ENCODE results near the gene FAM20C.

The FAM20C gene

DNA sequence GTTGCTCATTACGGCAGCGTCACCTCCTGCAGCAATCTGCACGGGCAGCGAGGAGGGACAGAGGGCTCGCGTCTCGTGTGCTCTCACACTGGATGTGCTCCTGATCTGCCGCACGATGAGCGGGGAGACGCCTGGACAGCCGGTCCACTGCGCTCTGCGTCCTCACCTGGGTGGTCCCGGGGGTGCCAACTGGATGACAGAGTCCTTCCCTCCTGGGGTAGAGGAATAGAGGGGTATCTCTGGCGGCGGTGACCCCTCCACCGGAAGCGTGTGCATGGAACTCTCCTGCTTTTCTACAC lies 3.4 kb downstream of the FAM20C start:
- H3K27ac ChIP-seq = no peak overlapping the region
- TF ChIP-seq ZFX (IDR thresholded peaks at IDR 0.05; ENCODE audit: borderline replicate concordance) = no peak
- no peak for TF ChIP-seq CTCF (IDR thresholded peaks at IDR 0.05)

DNA sequence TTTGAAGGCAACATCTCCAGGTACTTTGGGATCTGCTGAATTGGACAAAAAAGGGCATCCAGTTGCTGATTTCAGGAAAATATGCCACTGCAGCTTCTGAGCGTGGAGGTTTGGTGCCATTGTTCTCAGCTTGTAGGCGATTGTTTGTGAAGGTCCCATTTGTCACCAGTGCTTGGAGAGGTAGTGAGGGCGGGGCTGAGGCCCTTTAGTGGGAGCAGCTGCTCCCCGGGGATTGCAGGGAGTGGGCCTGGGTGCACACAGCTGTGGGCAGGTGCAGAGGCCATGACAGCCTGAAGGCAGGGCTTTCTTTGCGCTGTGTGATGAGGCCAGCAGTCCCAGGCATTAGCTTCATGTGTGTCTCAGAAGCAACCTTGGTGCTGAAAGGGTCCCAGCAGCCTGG lies 3.9 kb downstream of the FAM20C start:
- H3K27ac ChIP-seq = no peak overlapping the region
- TF ChIP-seq CTCF (IDR thresholded peaks at IDR 0.05) (no peak), ZFX (IDR thresholded peaks at IDR 0.05; ENCODE audit: borderline replicate concordance) (no peak)

GRCh38 chr7:196778-197321 lies 4.5 kb downstream of the FAM20C start:
- H3K27ac ChIP-seq = no peak overlapping the region
- no peak for TF ChIP-seq ZFX (IDR thresholded peaks at IDR 0.05; ENCODE audit: borderline replicate concordance)

- no peak overlapping the region for H3K27ac ChIP-seq
These were observed 5.3 kb downstream of the FAM20C start for GRCh38 chr7:197413-198335.

GRCh38 chr7:199483-200249 lies 7.3 kb downstream of the FAM20C start:
- no peak overlapping the region for H3K27ac ChIP-seq
- TF ChIP-seq CTCF (IDR thresholded peaks at IDR 0.05) = no peak
- TF ChIP-seq ZFX (IDR thresholded peaks at IDR 0.05; ENCODE audit: borderline replicate concordance) = no peak

More at GRCh38 chr7:197413-198335, 5.3 kb downstream of the FAM20C start:
- TF ChIP-seq CTCF (IDR thresholded peaks at IDR 0.05) (no peak), ZFX (IDR thresholded peaks at IDR 0.05; ENCODE audit: borderline replicate concordance) (no peak)

DNA sequence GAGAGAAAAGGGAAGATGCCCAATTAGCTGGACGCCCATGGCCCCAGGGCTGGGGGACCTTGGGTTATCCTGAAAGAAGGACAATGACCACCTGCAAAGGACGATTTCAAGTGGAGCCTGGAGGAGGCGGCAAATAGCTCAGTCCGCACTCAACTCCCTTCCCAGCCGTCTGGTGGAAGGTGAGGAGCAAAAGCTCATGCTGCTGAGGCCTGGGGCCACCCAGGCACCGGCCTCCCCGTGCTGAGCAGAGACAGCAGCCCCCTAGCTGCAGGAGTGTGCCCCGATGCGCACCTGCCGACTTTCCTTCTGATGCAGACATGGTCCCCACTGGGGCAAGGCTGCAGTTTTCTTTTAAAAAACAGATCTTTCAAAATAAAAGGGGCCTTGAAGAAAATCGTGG lies 7.9 kb downstream of the FAM20C start:
- no peak overlapping the region for H3K27ac ChIP-seq
- TF ChIP-seq CTCF (IDR thresholded peaks at IDR 0.05) (no peak), ZFX (IDR thresholded peaks at IDR 0.05; ENCODE audit: borderline replicate concordance) (no peak)

- TF ChIP-seq CTCF (IDR thresholded peaks at IDR 0.05) (no peak), ZFX (IDR thresholded peaks at IDR 0.05; ENCODE audit: borderline replicate concordance) (no peak)
- no peak overlapping the region for H3K27ac ChIP-seq
These were observed 8.3 kb downstream of the FAM20C start for GRCh38 chr7:200704-201103.

All from 22Rv1 (cell line).